Measurements from ENCODE around the gene CA12. TPM values are rescaled to one million over a fixed set of nuclear protein-coding genes. Genes with fewer than 3 reads are reported as not detected.

Gene CA12
- total and polyA plus RNA-seq, 9 of the 15 experiments (the other 6 are each of a cell fraction or from before 2014, with no cell fraction given), result 0.01 to 0.78 (median 0.15) TPM; not detected in 1

DNA sequence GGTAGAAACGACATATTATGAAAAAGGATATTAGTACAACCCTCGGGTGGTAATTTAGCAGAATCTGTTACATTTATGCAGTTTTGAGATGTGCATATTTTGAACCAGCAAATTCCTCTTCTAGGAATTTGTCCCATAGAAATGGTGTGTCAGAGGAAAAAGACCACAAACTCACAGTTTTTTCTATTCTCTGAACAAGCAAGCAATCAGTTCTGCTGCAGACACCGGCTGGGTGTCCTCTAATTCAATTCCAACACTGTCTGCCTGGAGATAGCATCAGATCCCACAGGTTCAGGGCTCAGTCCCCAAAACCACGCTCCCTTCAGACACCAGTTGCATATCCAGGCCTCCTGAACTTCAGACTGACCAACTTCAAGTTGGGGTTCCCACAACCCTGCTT, 67.8 kb downstream of the CA12 start (continued):
- TF ChIP-seq NEUROD1 (IDR thresholded peaks at IDR 0.05; ENCODE audit: borderline replicate concordance, low read depth, low read length, partially characterized antibody) (no peak), POLR2B (IDR thresholded peaks at IDR 0.05; ENCODE audit: low read depth, partially characterized antibody) (no peak), ZNF431 (CRISPR knock-in tag; IDR thresholded peaks at IDR 0.05) (no peak)
- TF ChIP-seq, protein P1, sequence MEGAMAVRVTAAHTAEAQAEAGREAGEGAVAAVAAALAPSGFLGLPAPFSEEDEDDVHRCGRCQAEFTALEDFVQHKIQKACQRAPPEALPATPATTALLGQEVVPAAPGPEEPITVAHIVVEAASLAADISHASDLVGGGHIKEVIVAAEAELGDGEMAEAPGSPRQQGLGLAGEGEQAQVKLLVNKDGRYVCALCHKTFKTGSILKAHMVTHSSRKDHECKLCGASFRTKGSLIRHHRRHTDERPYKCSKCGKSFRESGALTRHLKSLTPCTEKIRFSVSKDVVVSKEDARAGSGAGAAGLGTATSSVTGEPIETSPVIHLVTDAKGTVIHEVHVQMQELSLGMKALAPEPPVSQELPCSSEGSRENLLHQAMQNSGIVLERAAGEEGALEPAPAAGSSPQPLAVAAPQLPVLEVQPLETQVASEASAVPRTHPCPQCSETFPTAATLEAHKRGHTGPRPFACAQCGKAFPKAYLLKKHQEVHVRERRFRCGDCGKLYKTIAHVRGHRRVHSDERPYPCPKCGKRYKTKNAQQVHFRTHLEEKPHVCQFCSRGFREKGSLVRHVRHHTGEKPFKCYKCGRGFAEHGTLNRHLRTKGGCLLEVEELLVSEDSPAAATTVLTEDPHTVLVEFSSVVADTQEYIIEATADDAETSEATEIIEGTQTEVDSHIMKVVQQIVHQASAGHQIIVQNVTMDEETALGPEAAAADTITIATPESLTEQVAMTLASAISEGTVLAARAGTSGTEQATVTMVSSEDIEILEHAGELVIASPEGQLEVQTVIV (CRISPR knock-in tag; IDR thresholded peaks at IDR 0.05; ENCODE audit: borderline replicate concordance), result no peak

DNA sequence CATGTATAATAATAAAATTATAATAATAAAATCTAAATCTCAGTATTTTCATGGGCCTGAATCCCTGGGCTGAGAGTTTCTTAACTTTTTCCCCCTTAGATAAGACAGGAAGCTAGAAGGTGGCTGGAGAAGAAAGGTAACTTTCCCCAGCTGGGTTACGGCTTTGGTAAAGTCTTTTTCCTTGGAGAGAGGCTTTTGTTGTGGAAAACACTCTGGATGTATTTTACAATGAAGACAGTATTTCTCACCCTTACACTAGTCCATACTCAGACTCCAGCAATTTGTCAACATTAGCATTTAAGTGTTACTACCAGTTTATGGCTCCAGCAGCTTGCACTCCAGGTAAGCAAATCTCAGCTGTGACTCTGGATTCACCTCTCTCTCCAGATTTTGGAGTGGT, 69.4 kb downstream of the CA12 start:
- no peak for ATAC-seq
- FAIRE-seq, result no peak
- Histone ChIP-seq H3K27me3 (ENCODE audit: control insufficient read depth in 2 of 2, insufficient read depth in 2 of 2, low read length in 2 of 2) (no peaks in the 10 kb centered on the region), H3K9ac (ENCODE audit: insufficient read depth in 1 of 2, low read depth in 2 of 2, low read length in 2 of 2) (no peak overlapping the region), H3K9me1 (ENCODE audit: control insufficient read depth, insufficient read depth, low read length) (no peaks in the 10 kb centered on the region), H3K9me3 (replicated peaks; ENCODE audit: control insufficient read depth, insufficient read depth, low read depth, low read length) (no peaks in the 10 kb centered on the region), H3K27ac (ENCODE audit: extremely low read depth, low read depth, low read length) (no peak overlapping the region), H2AFZ (ENCODE audit: low read depth, low read length) (no peak overlapping the region), H3K36me3 (ENCODE audit: control insufficient read depth, insufficient read depth, low read length) (no peaks in the 10 kb centered on the region), H3K4me1 (replicated peaks in 1 of 2; ENCODE audit: control insufficient read depth in 2 of 2, insufficient read depth in 2 of 2, low read length in 2 of 2) (no peaks in the 10 kb centered on the region; a peak in 1 of 5 replicates), H4K20me1 (replicated peaks; ENCODE audit: control insufficient read depth, insufficient read depth, low read length) (no peaks in the 10 kb centered on the region), H3K4me2 (ENCODE audit: insufficient read depth, low read length) (no peak overlapping the region), H3K4me3 (no peak overlapping the region), H3K79me2 (ENCODE audit: control insufficient read depth, insufficient read depth, low read length) (no peaks in the 10 kb centered on the region)
- BruUV-seq (replicated peaks), result no TSS peak
- intact Hi-C loops (cut with micrococcal nuclease) (no loop called here), in situ Hi-C loops (cut with MboI) (no loop called here)
- ChIA-PET CTCF (ENCODE audit: low intra/inter-chr PET ratio) (no interaction called here), POLR2A (interaction anchor here (0.6 to 1.2 kb wide), 4 partner anchors 20 to 120 kb away, joined by 3 to 4 read pairs (median 3); no protein-coding TSS in a partner anchor)
- no peak for DNase-seq (ENCODE audit: extremely low read depth in 1 of 4, low spot score in 3 of 4)
- WGBS (ENCODE audit: insufficient coverage, low coverage, missing lambda C conversion rate), result 76% methylated on average over 1 of the region's 1 CpG
- TF ChIP-seq CBX8 (IDR thresholded peaks at IDR 0.05; ENCODE audit: borderline replicate concordance, extremely low read depth, low read depth, low read length, poor library complexity, severe bottlenecking) (no peak), ZNF717 (CRISPR knock-in tag; IDR thresholded peaks at IDR 0.05) (no peak), ZNF507 (tag; conservative IDR thresholded peaks at IDR 0.05) (no peak), HMGN3 (IDR thresholded peaks at IDR 0.05; ENCODE audit: borderline replicate concordance, extremely low read depth, insufficient read length, low read depth, low read length) (no peak), E2F1 (CRISPR knock-in tag; IDR thresholded peaks at IDR 0.05) (no peak), ATF7 (IDR thresholded peaks at IDR 0.05) (no peak), MEF2A (IDR thresholded peaks at IDR 0.05; ENCODE audit: control insufficient read depth, low read depth, low read length) (no peak), COPS2 (conservative IDR thresholded peaks at IDR 0.05) (no peak), MCM7 (IDR thresholded peaks at IDR 0.05) (no peak), KAT2B (IDR thresholded peaks at IDR 0.05; ENCODE audit: low read depth, low read length) (no peak)
- TF ChIP-seq, protein P2, sequence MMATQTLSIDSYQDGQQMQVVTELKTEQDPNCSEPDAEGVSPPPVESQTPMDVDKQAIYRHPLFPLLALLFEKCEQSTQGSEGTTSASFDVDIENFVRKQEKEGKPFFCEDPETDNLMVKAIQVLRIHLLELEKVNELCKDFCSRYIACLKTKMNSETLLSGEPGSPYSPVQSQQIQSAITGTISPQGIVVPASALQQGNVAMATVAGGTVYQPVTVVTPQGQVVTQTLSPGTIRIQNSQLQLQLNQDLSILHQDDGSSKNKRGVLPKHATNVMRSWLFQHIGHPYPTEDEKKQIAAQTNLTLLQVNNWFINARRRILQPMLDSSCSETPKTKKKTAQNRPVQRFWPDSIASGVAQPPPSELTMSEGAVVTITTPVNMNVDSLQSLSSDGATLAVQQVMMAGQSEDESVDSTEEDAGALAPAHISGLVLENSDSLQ (IDR thresholded peaks at IDR 0.05), result no peak
- TF ChIP-seq, protein P3, sequence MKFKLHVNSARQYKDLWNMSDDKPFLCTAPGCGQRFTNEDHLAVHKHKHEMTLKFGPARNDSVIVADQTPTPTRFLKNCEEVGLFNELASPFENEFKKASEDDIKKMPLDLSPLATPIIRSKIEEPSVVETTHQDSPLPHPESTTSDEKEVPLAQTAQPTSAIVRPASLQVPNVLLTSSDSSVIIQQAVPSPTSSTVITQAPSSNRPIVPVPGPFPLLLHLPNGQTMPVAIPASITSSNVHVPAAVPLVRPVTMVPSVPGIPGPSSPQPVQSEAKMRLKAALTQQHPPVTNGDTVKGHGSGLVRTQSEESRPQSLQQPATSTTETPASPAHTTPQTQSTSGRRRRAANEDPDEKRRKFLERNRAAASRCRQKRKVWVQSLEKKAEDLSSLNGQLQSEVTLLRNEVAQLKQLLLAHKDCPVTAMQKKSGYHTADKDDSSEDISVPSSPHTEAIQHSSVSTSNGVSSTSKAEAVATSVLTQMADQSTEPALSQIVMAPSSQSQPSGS (CRISPR knock-in tag; IDR thresholded peaks at IDR 0.05), result no peak
